Liver (tissue), 9 donors: Measurements from ENCODE around the gene HUS1. TPM values are rescaled to one million over a fixed set of nuclear protein-coding genes. Genes with fewer than 3 reads are reported as not detected.

Experiments used
- DNase-seq: peaks from one replicate; pipeline ENCODE4 v3.0.0-alpha.2; 2017; ENCODE audit warnings: low spot score
- H3K27ac ChIP-seq, 2 donors: one replicate each; pipeline ENCODE4 v1.7.0; 2013; ENCODE audit warnings: inconsistent platforms in 2 of 2, low read length in 2 of 2, control low read depth in 1 of 2, low read depth in 1 of 2, mild to moderate bottlenecking in 1 of 2
- H3K27me3 ChIP-seq, 4 donors: one replicate each; pipeline versions ENCODE4 v1.6.1 to v1.7.0; 2013; ENCODE audit warnings: low read length in 3 of 4, inconsistent platforms in 1 of 4, mild to moderate bottlenecking in 1 of 4, moderate library complexity in 1 of 4; ENCODE audit not compliant: control insufficient read depth in 4 of 4, insufficient read depth in 4 of 4
- H3K36me3 ChIP-seq, 4 donors: one replicate each; pipeline versions ENCODE4 v1.6.1 to v1.7.0; 2013; ENCODE audit warnings: low read length in 3 of 4, mild to moderate bottlenecking in 3 of 4, low read depth in 1 of 4, moderate library complexity in 1 of 4; ENCODE audit not compliant: control insufficient read depth in 4 of 4, insufficient read depth in 3 of 4
- H3K4me1 ChIP-seq, 4 donors: one replicate each; pipeline versions ENCODE4 v1.6.1 to v1.7.0; 2013; ENCODE audit warnings: low read length in 3 of 4, mild to moderate bottlenecking in 3 of 4, moderate library complexity in 1 of 4; ENCODE audit not compliant: control insufficient read depth in 4 of 4, insufficient read depth in 4 of 4
- H3K4me3 ChIP-seq, 3 donors: one replicate each; pipeline versions ENCODE4 v1.6.1 to v1.7.0; 2013; ENCODE audit warnings: low read length in 3 of 3, control low read depth in 1 of 3, low read depth in 1 of 3, mild to moderate bottlenecking in 1 of 3
- H3K9ac ChIP-seq, 2 donors: one replicate each; pipeline ENCODE4 v1.7.0; 2013; ENCODE audit warnings: low read length in 2 of 2, mild to moderate bottlenecking in 2 of 2, moderate library complexity in 2 of 2, control low read depth in 1 of 2, low read depth in 1 of 2
- H3K9me3 ChIP-seq, 4 donors: one replicate each; pipeline versions ENCODE4 v1.6.1 to v1.7.0; 2013; ENCODE audit warnings: low read length in 3 of 4; ENCODE audit not compliant: control insufficient read depth in 4 of 4
- ATF3 ChIP-seq: IDR thresholded peaks from 2 replicates; pipeline ENCODE4 v1.6.1; 2016; ENCODE audit warnings: antibody characterized with exemption
- CTCF ChIP-seq: fragments of 150-350 bp; IDR thresholded peaks from 2 replicates; pipeline ENCODE4 v1.5.1; 2017; ENCODE audit warnings: improper control_type of control experiment, low read depth, low read length; ENCODE audit not compliant: missing input control
- EGR1 ChIP-seq, 2 donors: IDR thresholded peaks; 2 replicates each; pipeline ENCODE4 v1.6.1; 2016 to 2018; ENCODE audit warnings: antibody characterized with exemption in 2 of 2, low read depth in 2 of 2
- FOXA1 ChIP-seq: IDR thresholded peaks from 2 replicates; pipeline ENCODE4 v1.6.1; 2016; ENCODE audit warnings: antibody characterized with exemption
- FOXA2 ChIP-seq: IDR thresholded peaks from 2 replicates; pipeline ENCODE4 v1.6.1; 2016; ENCODE audit warnings: antibody characterized with exemption
- GABPA ChIP-seq, 2 donors: IDR thresholded peaks in 1 of 2; conservative IDR thresholded peaks in 1 of 2; 2 replicates each; pipeline ENCODE4 v1.6.1; 2016; ENCODE audit warnings: antibody characterized with exemption in 2 of 2, mild to moderate bottlenecking in 1 of 2, moderate library complexity in 1 of 2
- HNF4A ChIP-seq, 2 donors: conservative IDR thresholded peaks; 2 replicates each; pipeline ENCODE4 v1.6.1; 2016; ENCODE audit warnings: antibody characterized with exemption in 2 of 2, mild to moderate bottlenecking in 2 of 2
- HNF4G ChIP-seq: IDR thresholded peaks from 2 replicates; pipeline ENCODE4 v1.6.1; 2016; ENCODE audit warnings: antibody characterized with exemption
- JUND ChIP-seq, 2 donors: IDR thresholded peaks; 2 replicates each; pipeline ENCODE4 v1.6.1; 2016; ENCODE audit warnings: antibody characterized with exemption in 2 of 2
- MAX ChIP-seq: IDR thresholded peaks from 2 replicates; pipeline ENCODE4 v1.6.1; 2016; ENCODE audit warnings: antibody characterized with exemption
- NR2F2 ChIP-seq: IDR thresholded peaks from 2 replicates; pipeline ENCODE4 v1.6.1; 2016; ENCODE audit warnings: antibody characterized with exemption
- RAD21 ChIP-seq, 2 donors: IDR thresholded peaks; 2 replicates each; pipeline ENCODE4 v1.6.1; 2016; ENCODE audit warnings: antibody characterized with exemption in 2 of 2, mild to moderate bottlenecking in 2 of 2
- REST ChIP-seq: IDR thresholded peaks from 2 replicates; pipeline ENCODE4 v1.6.1; 2016; ENCODE audit warnings: antibody characterized with exemption, mild to moderate bottlenecking
- RXRA ChIP-seq, 2 donors: IDR thresholded peaks; 2 replicates each; pipeline ENCODE4 v1.6.1; 2017 to 2018; ENCODE audit warnings: antibody characterized with exemption in 2 of 2, mild to moderate bottlenecking in 1 of 2
- SP1 ChIP-seq: IDR thresholded peaks from 2 replicates; pipeline ENCODE4 v1.6.1; 2018; ENCODE audit warnings: antibody characterized with exemption, mild to moderate bottlenecking
- TAF1 ChIP-seq: conservative IDR thresholded peaks from 2 replicates; pipeline ENCODE4 v1.6.1; 2016; ENCODE audit warnings: antibody characterized with exemption, mild to moderate bottlenecking
- YY1 ChIP-seq: IDR thresholded peaks from 2 replicates; pipeline ENCODE4 v1.6.1; 2016; ENCODE audit warnings: antibody characterized with exemption, mild to moderate bottlenecking
- ZBTB33 ChIP-seq: IDR thresholded peaks from 2 replicates; pipeline ENCODE4 v1.6.1; 2016; ENCODE audit warnings: antibody characterized with exemption
- WGBS: extraction: QIAGEN DNeasy Blood & Tissue Kit; methylation state at CpG from one replicate; pipeline ENCODE4 v1.1.7; 2013; 5-methylcytosine and 5-hydroxymethylcytosine counted together
- polyA plus RNA-seq, 2 donors: library from polyadenylated mRNA; stranded (reverse) in 1 of 2; unstranded in 1 of 2; fragments of 200-250 nt in 1 of 2; fragments of >200 nt in 1 of 2; fragmentation: Nextera tagmentation in 1 of 2; extraction: Ambion mirVana in 1 of 2; gene quantifications; one replicate each; pipeline versions ENCODE4 v1.2.1 to v1.2.3, GENCODE V29; 2013 to 2015
- total RNA-seq, 2 donors: library from RNA; depleted of rRNA; stranded (reverse); fragments of >200 nt; gene quantifications; one replicate each; pipeline ENCODE4 v1.2.3, GENCODE V29; 2014
- donor health status: healthy.
- donor health status: healthy.
- donor health status: healthy.
- donor health status: healthy.
- donor health status: healthy.

Gene HUS1
- total and polyA plus RNA-seq, 4 donors: 9.2 to 39.0 (median 18.4) TPM

- 90% methylated on average over 2 of the region's 2 CpGs for WGBS
- Histone ChIP-seq H3K27ac (no peak overlapping the region), H3K36me3 (no peaks in the 10 kb centered on the region), H3K4me1 (no peaks in the 10 kb centered on the region), H3K9ac (no peak overlapping the region), H3K9me3 (no peaks in the 10 kb centered on the region), H3K27me3 (no peaks in the 10 kb centered on the region), H3K4me3 (no peak overlapping the region)
- DNase-seq: no peak
- TF ChIP-seq TAF1 (no peak), SP1 (no peak), ZBTB33 (no peak), EGR1 (IDR thresholded peaks at IDR 0.05; ENCODE audit: low read depth in 2 of 2) (no peak), NR2F2 (no peak), FOXA1 (no peak), REST (no peak), HNF4G (no peak), HNF4A (conservative IDR thresholded peaks at IDR 0.05) (no peak), FOXA2 (no peak), YY1 (no peak), RXRA (IDR thresholded peaks at IDR 0.05) (no peak), RAD21 (IDR thresholded peaks at IDR 0.05) (no peak), CTCF (no peak), GABPA (IDR thresholded peaks at IDR 0.05 in 1 of 2, conservative IDR thresholded peaks at IDR 0.05 in 1 of 2) (no peak), ATF3 (no peak), JUND (IDR thresholded peaks at IDR 0.05) (no peak), MAX (no peak)
Observed at GRCh38 chr7:47915616-47915976, 63.8 kb downstream of the HUS1 start.
